Subcutaneous preadipocyte (primary cell): ENCODE results near the gene MRM1. TPM values are rescaled to one million over a fixed set of nuclear protein-coding genes. Genes with fewer than 3 reads are reported as not detected.

Experiments
- total RNA-seq: library from RNA; depleted of rRNA; stranded (reverse); fragments of >200 nt; gene quantifications from 2 replicates; pipeline ENCODE4 v1.2.3, GENCODE V29; 2012

MRM1 gene, protein sequence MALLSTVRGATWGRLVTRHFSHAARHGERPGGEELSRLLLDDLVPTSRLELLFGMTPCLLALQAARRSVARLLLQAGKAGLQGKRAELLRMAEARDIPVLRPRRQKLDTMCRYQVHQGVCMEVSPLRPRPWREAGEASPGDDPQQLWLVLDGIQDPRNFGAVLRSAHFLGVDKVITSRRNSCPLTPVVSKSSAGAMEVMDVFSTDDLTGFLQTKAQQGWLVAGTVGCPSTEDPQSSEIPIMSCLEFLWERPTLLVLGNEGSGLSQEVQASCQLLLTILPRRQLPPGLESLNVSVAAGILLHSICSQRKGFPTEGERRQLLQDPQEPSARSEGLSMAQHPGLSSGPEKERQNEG
- total RNA-seq, result 4.4 and 5.1 TPM in 2 replicates

DNA sequence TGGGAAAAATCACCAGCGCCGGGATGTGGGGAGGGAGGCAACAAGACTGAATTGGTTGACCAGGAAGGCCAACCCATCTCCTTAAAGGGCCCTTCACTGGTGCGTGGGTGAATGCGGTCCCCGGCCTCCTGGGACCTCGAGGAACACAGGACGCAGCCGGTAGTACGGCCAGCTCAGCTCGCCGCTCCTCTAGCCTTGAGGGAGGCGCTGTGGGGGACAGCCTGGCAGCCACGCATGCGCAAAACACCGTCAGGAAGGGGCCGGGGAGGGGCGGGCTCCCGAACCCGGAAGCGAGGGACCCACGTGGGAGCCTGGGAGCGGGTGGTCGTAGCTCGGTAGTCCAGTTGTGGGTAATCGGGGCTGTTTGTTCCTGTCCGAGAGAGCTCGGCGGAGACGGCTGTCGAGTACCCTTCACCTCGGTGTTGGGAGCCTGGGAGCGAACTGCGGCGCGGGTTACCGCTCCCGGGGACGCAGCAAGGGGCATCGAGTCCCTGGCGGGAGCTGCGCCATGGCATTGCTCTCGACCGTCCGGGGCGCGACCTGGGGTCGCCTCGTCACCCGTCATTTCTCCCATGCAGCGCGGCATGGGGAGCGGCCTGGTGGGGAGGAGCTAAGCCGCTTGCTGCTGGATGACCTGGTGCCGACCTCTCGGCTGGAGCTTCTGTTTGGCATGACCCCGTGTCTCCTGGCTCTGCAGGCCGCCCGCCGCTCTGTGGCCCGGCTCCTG is at the start of gene MRM1:
Gene MRM1 (plus strand): TSS at position 281 of the 727 bp plus-strand sequence. CDS start 228 bp downstream, at position 509.

DNA sequence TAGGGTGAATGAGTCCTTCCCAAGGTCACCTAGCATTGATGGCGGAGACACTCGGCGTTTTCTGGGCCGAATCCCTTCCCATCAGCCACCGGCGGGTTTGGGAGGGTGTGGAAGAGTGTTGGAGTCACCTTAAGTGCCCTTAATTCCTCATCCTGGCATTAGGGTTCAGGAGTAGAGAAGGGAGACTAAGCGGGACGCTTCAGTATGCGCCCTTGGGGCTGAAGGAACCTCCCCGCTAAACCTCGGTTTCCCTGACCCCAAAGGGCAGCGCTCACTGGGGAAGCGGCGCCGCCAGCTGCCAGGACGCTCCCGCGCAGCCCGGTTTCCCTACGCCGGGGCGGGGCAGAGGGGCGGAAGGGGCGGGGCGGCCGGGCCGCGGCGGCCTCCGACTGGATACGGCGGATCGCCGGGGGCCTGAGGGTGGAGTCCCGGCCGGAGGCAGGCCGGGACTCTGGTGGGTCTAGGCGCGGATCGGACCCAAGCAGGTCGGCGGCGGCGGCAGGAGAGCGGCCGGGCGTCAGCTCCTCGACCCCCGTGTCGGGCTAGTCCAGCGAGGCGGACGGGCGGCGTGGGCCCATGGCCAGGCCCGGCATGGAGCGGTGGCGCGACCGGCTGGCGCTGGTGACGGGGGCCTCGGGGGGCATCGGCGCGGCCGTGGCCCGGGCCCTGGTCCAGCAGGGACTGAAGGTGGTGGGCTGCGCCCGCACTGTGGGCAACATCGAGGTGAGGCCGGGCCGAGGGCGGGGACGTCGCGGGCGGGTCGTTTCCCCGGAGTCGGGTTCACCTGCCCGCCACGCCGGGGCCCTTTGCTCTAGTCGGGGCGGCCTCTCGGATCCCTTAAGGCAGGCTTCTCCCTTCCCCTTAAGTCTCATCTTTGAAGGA is 9.7 kb upstream of the MRM1 start, which contains the start of gene DHRS11:
Gene DHRS11 (plus strand): TSS at position 446 of the 882 bp plus-strand sequence. CDS start 131 bp downstream, at position 577.

Other genes starting within 250 kb of the MRM1 start
- not detected in 2 replicates for gene TBC1D3H, start 213.1 kb upstream of the MRM1 start, total RNA-seq
- gene ZNHIT3, start 114.9 kb upstream of the MRM1 start, total RNA-seq, result 14.7 and 15.1 TPM in 2 replicates
- 52.9 and 73.5 TPM in 2 replicates for gene MYO19, start 66.7 kb upstream of the MRM1 start, total RNA-seq
- gene PIGW, start 66.6 kb upstream of the MRM1 start, total RNA-seq, result 6.6 and 9.0 TPM in 2 replicates
- 46.5 and 48.1 TPM in 2 replicates for gene GGNBP2, start 56.7 kb upstream of the MRM1 start, total RNA-seq
- gene DHRS11, start 9.7 kb upstream of the MRM1 start, total RNA-seq, result 5.1 and 9.6 TPM in 2 replicates